Epidermal melanocyte (primary cell): ENCODE data around the gene TCF21.
"Not testable (repeated sequence)": the region's sequence is repeated elsewhere in the genome, so short reads cannot be mapped to it uniquely, and the experiment has no call there.

ENCODE experiments used
- DNase-seq: peaks from one replicate; pipeline ENCODE4 v3.0.0; 2011; ENCODE audit warnings: low spot score; ENCODE audit not compliant: insufficient read length

Gene TCF21

GRCh38 chr6:133921249-133921859 lies 32.4 kb downstream of the TCF21 start:
- no peak for DNase-seq

GRCh38 chr6:133923938-133924593 lies 35.2 kb downstream of the TCF21 start:
- DNase-seq = peak; percentile 63

DNA sequence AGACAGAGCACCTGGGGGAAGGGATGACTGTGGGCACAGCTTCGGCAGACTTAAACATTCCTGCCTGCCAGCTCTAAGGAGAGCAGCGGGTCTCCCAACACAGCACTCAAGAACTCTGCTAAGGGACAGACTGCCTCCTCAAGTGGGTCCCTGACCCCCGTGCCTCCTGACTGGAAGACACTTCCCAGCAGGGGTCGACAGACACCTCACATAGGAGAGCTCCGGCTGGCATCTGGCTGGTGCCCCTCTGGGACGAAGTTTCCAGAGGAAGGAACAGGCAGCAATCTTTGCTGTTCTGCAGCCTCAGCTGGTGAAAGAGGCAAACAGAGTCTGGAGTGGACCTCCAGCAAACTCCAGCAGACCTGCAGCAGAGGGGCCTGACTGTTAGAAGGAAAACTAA lies 42.3 kb downstream of the TCF21 start:
- DNase-seq = not testable (repeated sequence)

GRCh38 chr6:133936352-133936751 lies 47.4 kb downstream of the TCF21 start:
- not testable (repeated sequence) for DNase-seq

GRCh38 chr6:133937909-133938308 lies 49.0 kb downstream of the TCF21 start:
- DNase-seq = no peak

DNA sequence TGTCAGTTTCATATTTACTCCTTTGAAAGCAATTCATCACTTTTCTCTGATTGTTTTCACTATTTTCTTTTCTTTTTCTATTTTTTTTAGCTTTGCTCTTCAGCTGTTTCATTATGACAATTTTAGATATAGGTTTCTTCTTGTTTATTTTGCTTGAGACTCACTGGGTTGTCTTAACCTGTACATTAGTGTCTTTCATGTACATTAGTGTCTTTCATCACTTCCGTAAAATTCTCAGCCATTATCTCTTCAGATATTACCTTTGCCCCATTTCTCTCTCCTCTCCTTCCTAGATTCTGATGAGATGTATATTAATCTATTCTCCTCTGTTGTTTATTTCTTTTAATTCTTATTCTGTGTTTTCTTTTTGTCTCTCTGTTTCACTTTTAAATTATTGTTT lies 49.6 kb downstream of the TCF21 start:
- DNase-seq = no peak

- no peak for DNase-seq
Measured at GRCh38 chr6:133939778-133940667, 51.1 kb downstream of the TCF21 start.
